ENCODE measurements around the gene ARHGEF10L. TPM values are rescaled to one million over a fixed set of nuclear protein-coding genes. Genes with fewer than 3 reads are reported as not detected.

The ARHGEF10L gene
- total and polyA plus RNA-seq, 4 donors = 15.0 to 43.4 (median 24.3) TPM

GRCh38 chr1:17729248-17729647, 189.8 kb downstream of the ARHGEF10L start:
- WGBS, 2 donors = 73 to 82% methylated on average over 12 of the region's 12 CpGs
- Histone ChIP-seq H3K4me1 (ENCODE audit: control insufficient read depth in 5 of 5, insufficient read depth in 5 of 5, low read length in 5 of 5) (no peaks in the 10 kb centered on the region), H3K4me3 (no peak overlapping the region), H3K27ac (ENCODE audit: low read depth in 1 of 2, low read length in 1 of 2) (no peak overlapping the region), H3K9me3 (ENCODE audit: control insufficient read depth in 4 of 4, insufficient read depth in 3 of 4, low read length in 3 of 4) (peaks cover 0 to 7% (median 0%) of the 10 kb centered on the region in 4 donors), H3K9ac (ENCODE audit: insufficient read depth in 1 of 2, low read length in 2 of 2) (no peak overlapping the region), H3K27me3 (ENCODE audit: control insufficient read depth in 3 of 3, insufficient read depth in 3 of 3, low read length in 2 of 3) (peaks cover 0 to 8% (median 0%) of the 10 kb centered on the region in 3 donors), H3K36me3 (ENCODE audit: control insufficient read depth in 4 of 4, insufficient read depth in 4 of 4, low read length in 4 of 4) (no peaks in the 10 kb centered on the region)
- ATAC-seq (ENCODE audit: insufficient read depth, low FRiP score) (no peak), DNase-seq (no peak)
- TF ChIP-seq, protein P1, sequence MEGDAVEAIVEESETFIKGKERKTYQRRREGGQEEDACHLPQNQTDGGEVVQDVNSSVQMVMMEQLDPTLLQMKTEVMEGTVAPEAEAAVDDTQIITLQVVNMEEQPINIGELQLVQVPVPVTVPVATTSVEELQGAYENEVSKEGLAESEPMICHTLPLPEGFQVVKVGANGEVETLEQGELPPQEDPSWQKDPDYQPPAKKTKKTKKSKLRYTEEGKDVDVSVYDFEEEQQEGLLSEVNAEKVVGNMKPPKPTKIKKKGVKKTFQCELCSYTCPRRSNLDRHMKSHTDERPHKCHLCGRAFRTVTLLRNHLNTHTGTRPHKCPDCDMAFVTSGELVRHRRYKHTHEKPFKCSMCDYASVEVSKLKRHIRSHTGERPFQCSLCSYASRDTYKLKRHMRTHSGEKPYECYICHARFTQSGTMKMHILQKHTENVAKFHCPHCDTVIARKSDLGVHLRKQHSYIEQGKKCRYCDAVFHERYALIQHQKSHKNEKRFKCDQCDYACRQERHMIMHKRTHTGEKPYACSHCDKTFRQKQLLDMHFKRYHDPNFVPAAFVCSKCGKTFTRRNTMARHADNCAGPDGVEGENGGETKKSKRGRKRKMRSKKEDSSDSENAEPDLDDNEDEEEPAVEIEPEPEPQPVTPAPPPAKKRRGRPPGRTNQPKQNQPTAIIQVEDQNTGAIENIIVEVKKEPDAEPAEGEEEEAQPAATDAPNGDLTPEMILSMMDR (IDR thresholded peaks at IDR 0.05; ENCODE audit: control extremely low read depth, extremely low read depth) = no peak

GRCh38 chr1:17729909-17730308, 190.4 kb downstream of the ARHGEF10L start:
- Histone ChIP-seq H3K27me3 (ENCODE audit: control insufficient read depth in 3 of 3, insufficient read depth in 3 of 3, low read length in 2 of 3) (peaks cover 0 to 8% (median 0%) of the 10 kb centered on the region in 3 donors), H3K9ac (ENCODE audit: insufficient read depth in 1 of 2, low read length in 2 of 2) (no peak overlapping the region), H3K27ac (ENCODE audit: low read depth in 1 of 2, low read length in 1 of 2) (no peak overlapping the region), H3K4me1 (ENCODE audit: control insufficient read depth in 5 of 5, insufficient read depth in 5 of 5, low read length in 5 of 5) (no peaks in the 10 kb centered on the region), H3K4me3 (no peak overlapping the region), H3K9me3 (ENCODE audit: control insufficient read depth in 4 of 4, insufficient read depth in 3 of 4, low read length in 3 of 4) (peaks cover 0 to 7% (median 0%) of the 10 kb centered on the region in 4 donors), H3K36me3 (ENCODE audit: control insufficient read depth in 4 of 4, insufficient read depth in 4 of 4, low read length in 4 of 4) (no peaks in the 10 kb centered on the region)
- TF ChIP-seq, protein P1 (IDR thresholded peaks at IDR 0.05; ENCODE audit: control extremely low read depth, extremely low read depth) = no peak
- 73 to 77% methylated on average over 10 of the region's 10 CpGs for WGBS, 2 donors
- ATAC-seq (ENCODE audit: insufficient read depth, low FRiP score) (no peak), DNase-seq (no peak)

- Histone ChIP-seq H3K36me3 (ENCODE audit: control insufficient read depth in 4 of 4, insufficient read depth in 4 of 4, low read length in 4 of 4) (no peaks in the 10 kb centered on the region), H3K9me3 (ENCODE audit: control insufficient read depth in 4 of 4, insufficient read depth in 3 of 4, low read length in 3 of 4) (peaks cover 0 to 7% (median 0%) of the 10 kb centered on the region in 4 donors), H3K4me3 (no peak overlapping the region), H3K9ac (ENCODE audit: insufficient read depth in 1 of 2, low read length in 2 of 2) (no peak overlapping the region), H3K27me3 (ENCODE audit: control insufficient read depth in 3 of 3, insufficient read depth in 3 of 3, low read length in 2 of 3) (peaks cover 0 to 8% (median 0%) of the 10 kb centered on the region in 3 donors), H3K27ac (ENCODE audit: low read depth in 1 of 2, low read length in 1 of 2) (no peak overlapping the region), H3K4me1 (ENCODE audit: control insufficient read depth in 5 of 5, insufficient read depth in 5 of 5, low read length in 5 of 5) (no peaks in the 10 kb centered on the region)
- WGBS, 2 donors = 79 to 82% methylated on average over 5 of the region's 5 CpGs
- ATAC-seq (ENCODE audit: insufficient read depth, low FRiP score) = no peak
- peak in 1 of 3 donors; percentile 22 for DNase-seq
- TF ChIP-seq, protein P1 (IDR thresholded peaks at IDR 0.05; ENCODE audit: control extremely low read depth, extremely low read depth) = no peak
Observed at GRCh38 chr1:17731460-17731859, 192.0 kb downstream of the ARHGEF10L start.

GRCh38 chr1:17732475-17732874, 193.0 kb downstream of the ARHGEF10L start:
- Histone ChIP-seq H3K9ac (ENCODE audit: insufficient read depth in 1 of 2, low read length in 2 of 2) (no peak overlapping the region), H3K4me3 (no peak overlapping the region), H3K27me3 (ENCODE audit: control insufficient read depth in 3 of 3, insufficient read depth in 3 of 3, low read length in 2 of 3) (peaks cover 0 to 8% (median 0%) of the 10 kb centered on the region in 3 donors), H3K27ac (ENCODE audit: low read depth in 1 of 2, low read length in 1 of 2) (no peak overlapping the region), H3K4me1 (ENCODE audit: control insufficient read depth in 5 of 5, insufficient read depth in 5 of 5, low read length in 5 of 5) (no peaks in the 10 kb centered on the region), H3K9me3 (ENCODE audit: control insufficient read depth in 4 of 4, insufficient read depth in 3 of 4, low read length in 3 of 4) (peaks cover 0 to 7% (median 0%) of the 10 kb centered on the region in 4 donors), H3K36me3 (ENCODE audit: control insufficient read depth in 4 of 4, insufficient read depth in 4 of 4, low read length in 4 of 4) (no peaks in the 10 kb centered on the region)
- DNase-seq (no peak), ATAC-seq (ENCODE audit: insufficient read depth, low FRiP score) (no peak)
- 84 to 86% methylated on average over 2 of the region's 2 CpGs for WGBS, 2 donors
- TF ChIP-seq, protein P1 (IDR thresholded peaks at IDR 0.05; ENCODE audit: control extremely low read depth, extremely low read depth) = no peak

Data from lung (tissue), 12 donors.